Fibroblast of villous mesenchyme (primary cell): ENCODE data around the gene RGL3. TPM values are rescaled to one million over a fixed set of nuclear protein-coding genes. Genes with fewer than 3 reads are reported as not detected.
"Not testable (repeated sequence)": the region's sequence is repeated elsewhere in the genome, so short reads cannot be mapped to it uniquely, and the experiment has no call there.

Experiments used
- DNase-seq: peaks from one replicate; pipeline ENCODE4 v3.0.0-alpha.2; 2010; ENCODE audit warnings: low read depth
- H3K4me3 ChIP-seq: 2 replicates; pipeline ENCODE4 v1.5.1; 2011; ENCODE audit warnings: low read depth, mild to moderate bottlenecking, low read length
- CTCF ChIP-seq: IDR thresholded peaks from 2 replicates; pipeline ENCODE4 v1.5.1; 2012; ENCODE audit warnings: low read depth, mild to moderate bottlenecking, low read length; ENCODE audit not compliant: insufficient read depth
- small RNA-seq: library from RNA; depleted of rRNA; stranded (forward); fragments of <200 nt; gene quantifications from one replicate; pipeline ENCODE3, GENCODE V24; 2012
- total RNA-seq: library from RNA; depleted of rRNA; stranded (reverse); fragments of >200 nt; gene quantifications from 2 replicates; pipeline ENCODE4 v1.2.3, GENCODE V29; 2012

RGL3 gene
- total RNA-seq, 1 donor: 1.3 TPM

GRCh38 chr19:11355160-11356073, 63.7 kb downstream of the RGL3 start, which contains the start of gene PLPPR2:
TSS of gene PLPPR2 (plus strand) at chr19:11355432. CDS start at chr19:11357674, 2,242 bp downstream.
- TF ChIP-seq CTCF: no peak
- DNase-seq: peak; percentile 87

GRCh38 chr19:11354102-11354501, 65.0 kb downstream of the RGL3 start:
- not testable (repeated sequence) for DNase-seq, H3K4me3 ChIP-seq

More at GRCh38 chr19:11355160-11356073, 63.7 kb downstream of the RGL3 start, which contains the start of gene PLPPR2:
- peak within 1 kb of the TSS; percentile 65 for H3K4me3 ChIP-seq

GRCh38 chr19:11349171-11349570, 69.9 kb downstream of the RGL3 start:
- no peak for DNase-seq
- TF ChIP-seq CTCF: no peak
- H3K4me3 ChIP-seq: no peak overlapping the region

- no peak for TF ChIP-seq CTCF
- no peak overlapping the region for H3K4me3 ChIP-seq
- DNase-seq: no peak
These were observed 71.5 kb downstream of the RGL3 start for GRCh38 chr19:11347546-11348039.

- no peak for TF ChIP-seq CTCF
- H3K4me3 ChIP-seq: peak within 1 kb of the TSS; percentile 86
- DNase-seq: peak; percentile 99
These were observed 72.8 kb downstream of the RGL3 start, which contains the start of the genes CCDC159 and TMEM205 for GRCh38 chr19:11346104-11346940. TSS of gene CCDC159 (plus strand) at chr19:11346519. CDS start at chr19:11346607, 88 bp downstream. TSS of gene TMEM205 (minus strand) at chr19:11346268. CDS start at chr19:11345619, 649 bp downstream.

- peak overlapping the region; percentile 86 for H3K4me3 ChIP-seq
- no peak for TF ChIP-seq CTCF
- DNase-seq: no peak
These were observed 73.9 kb downstream of the RGL3 start for GRCh38 chr19:11345122-11345803.

Small RNAs within 50 kb of the gene (small RNA-seq; reads per million reads assigned to genes)
- not detected for gene RF00019

Other genes starting within 250 kb of the RGL3 start
- gene KANK2, start 221.8 kb downstream of the RGL3 start, total RNA-seq: 253 and 312 TPM in 2 replicates
- gene ANGPTL8, start 179.7 kb downstream of the RGL3 start, total RNA-seq: not detected in 2 replicates
- gene DOCK6, start 156.8 kb downstream of the RGL3 start, total RNA-seq: 21.2 and 28.7 TPM in 2 replicates
- not detected in 2 replicates for gene TSPAN16, start 123.2 kb downstream of the RGL3 start, total RNA-seq
- 8.7 and 9.1 TPM in 2 replicates for gene RAB3D, start 79.7 kb downstream of the RGL3 start, total RNA-seq
- gene TMEM205, start 73.0 kb downstream of the RGL3 start, total RNA-seq: 96.7 and 121 TPM in 2 replicates
- 6.0 and 6.4 TPM in 2 replicates for gene CCDC159, start 72.8 kb downstream of the RGL3 start, total RNA-seq
- 16.8 and 20.6 TPM in 2 replicates for gene PLPPR2, start 63.9 kb downstream of the RGL3 start, total RNA-seq
- 0.86 and 1.3 TPM in 2 replicates for gene SWSAP1, start 44.6 kb downstream of the RGL3 start, total RNA-seq
- gene EPOR, start 35.0 kb downstream of the RGL3 start, total RNA-seq: 5.6 and 6.8 TPM in 2 replicates
- gene ODAD3, start 15.8 kb upstream of the RGL3 start, total RNA-seq: under 0.01 and 0.43 TPM in 2 replicates
- gene PRKCSH, start 16.3 kb upstream of the RGL3 start, total RNA-seq: 85.5 and 93.1 TPM in 2 replicates
- gene ELAVL3, start 61.7 kb upstream of the RGL3 start, total RNA-seq: not detected in 2 replicates
- 3.9 and 4.7 TPM in 2 replicates for gene ZNF653, start 86.5 kb upstream of the RGL3 start, total RNA-seq
- gene ECSIT, start 109.8 kb upstream of the RGL3 start, total RNA-seq: 22.9 and 27.4 TPM in 2 replicates
- 61.3 and 148 TPM in 2 replicates for gene CNN1, start 119.5 kb upstream of the RGL3 start, total RNA-seq
- gene ELOF1, start 139.9 kb upstream of the RGL3 start, total RNA-seq: 31.1 and 36.7 TPM in 2 replicates
- gene ACP5, start 158.3 kb upstream of the RGL3 start, total RNA-seq: 0.43 and 2.3 TPM in 2 replicates
- 16.8 and 19.0 TPM in 2 replicates for gene ZNF627, start 178.2 kb upstream of the RGL3 start, total RNA-seq